AG04450 (cell line): ENCODE data around the gene SERPINA3. TPM values are rescaled to one million over a fixed set of nuclear protein-coding genes. Genes with fewer than 3 reads are reported as not detected.

Source experiments
- CTCF ChIA-PET: fragments of 300-600, 350-600 bp; formaldehyde crosslinking; extraction: SDS; loops from one replicate; lab custom pipeline; 2022; ENCODE audit warnings: antibody characterized with exemption, inconsistent platforms; lab: Charles Lee
- POLR2A ChIA-PET: fragments of 350-600 bp; formaldehyde crosslinking; extraction: SDS; loops from one replicate; lab custom pipeline; 2021; ENCODE audit warnings: antibody characterized with exemption, inconsistent platforms; lab: Yijun Ruan, JAX
- DNase-seq: peaks from one replicate; pipeline ENCODE4 v3.0.0-alpha.2; 2011; ENCODE audit warnings: low read depth, low spot score
- H3K27ac ChIP-seq: one replicate; pipeline ENCODE4 v1.5.1; 2012; ENCODE audit warnings: low read depth, low read length, control low read depth
- H3K27me3 ChIP-seq: one replicate; pipeline ENCODE4 v1.6.0; 2012; ENCODE audit warnings: low read length; ENCODE audit not compliant: control insufficient read depth, insufficient read depth
- H3K4me3 ChIP-seq: 2 replicates; pipeline ENCODE4 v1.5.1; 2011; ENCODE audit warnings: mild to moderate bottlenecking, low read depth, low read length, control low read depth
- H3K9me3 ChIP-seq: 2 replicates; pipeline ENCODE4 v1.5.1; 2012; ENCODE audit warnings: low read length; ENCODE audit not compliant: control insufficient read depth, insufficient read depth
- polyA plus RNA-seq: library from polyadenylated mRNA; depleted of rRNA; stranded (reverse); fragments of >200 nt; gene quantifications from 2 replicates; pipeline ENCODE4 v1.2.3, GENCODE V29; 2011
- TF ChIP-seq, protein P1 (sequence below): IDR thresholded peaks from 2 replicates; pipeline ENCODE4 v1.5.1; 2011; ENCODE audit warnings: low read depth, low read length, control low read depth, inconsistent platforms

The SERPINA3 gene
- polyA plus RNA-seq, 1 experiment = 1.8 TPM

DNA sequence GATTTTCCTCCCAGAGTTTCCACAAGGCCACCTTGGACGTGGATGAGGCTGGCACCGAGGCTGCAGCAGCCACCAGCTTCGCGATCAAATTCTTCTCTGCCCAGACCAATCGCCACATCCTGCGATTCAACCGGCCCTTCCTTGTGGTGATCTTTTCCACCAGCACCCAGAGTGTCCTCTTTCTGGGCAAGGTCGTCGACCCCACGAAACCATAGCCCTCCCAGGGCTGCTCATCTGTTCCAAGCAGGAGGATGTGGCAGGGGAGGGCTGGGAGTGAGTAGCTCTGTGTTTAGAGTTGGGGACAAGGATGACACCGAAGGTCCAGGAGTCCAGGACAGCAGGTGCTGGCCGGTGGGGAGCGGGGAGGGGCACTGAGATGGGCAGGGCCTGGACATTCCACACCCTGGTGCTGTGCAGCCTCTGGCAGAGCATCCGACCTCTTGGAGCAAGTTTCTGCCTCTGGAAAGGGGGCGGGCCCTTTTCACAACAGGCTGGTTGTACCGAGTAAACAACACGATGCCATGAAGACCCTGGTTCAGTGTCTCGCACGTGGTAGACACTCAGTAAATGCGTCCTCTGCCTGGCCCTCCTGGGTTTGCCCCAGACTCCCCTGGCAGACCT is 42.7 kb upstream of the SERPINA3 start:
- ChIA-PET CTCF (no interaction called here), POLR2A (no interaction called here)
- TF ChIP-seq, protein P1, sequence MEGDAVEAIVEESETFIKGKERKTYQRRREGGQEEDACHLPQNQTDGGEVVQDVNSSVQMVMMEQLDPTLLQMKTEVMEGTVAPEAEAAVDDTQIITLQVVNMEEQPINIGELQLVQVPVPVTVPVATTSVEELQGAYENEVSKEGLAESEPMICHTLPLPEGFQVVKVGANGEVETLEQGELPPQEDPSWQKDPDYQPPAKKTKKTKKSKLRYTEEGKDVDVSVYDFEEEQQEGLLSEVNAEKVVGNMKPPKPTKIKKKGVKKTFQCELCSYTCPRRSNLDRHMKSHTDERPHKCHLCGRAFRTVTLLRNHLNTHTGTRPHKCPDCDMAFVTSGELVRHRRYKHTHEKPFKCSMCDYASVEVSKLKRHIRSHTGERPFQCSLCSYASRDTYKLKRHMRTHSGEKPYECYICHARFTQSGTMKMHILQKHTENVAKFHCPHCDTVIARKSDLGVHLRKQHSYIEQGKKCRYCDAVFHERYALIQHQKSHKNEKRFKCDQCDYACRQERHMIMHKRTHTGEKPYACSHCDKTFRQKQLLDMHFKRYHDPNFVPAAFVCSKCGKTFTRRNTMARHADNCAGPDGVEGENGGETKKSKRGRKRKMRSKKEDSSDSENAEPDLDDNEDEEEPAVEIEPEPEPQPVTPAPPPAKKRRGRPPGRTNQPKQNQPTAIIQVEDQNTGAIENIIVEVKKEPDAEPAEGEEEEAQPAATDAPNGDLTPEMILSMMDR = no peak
- DNase-seq = no peak
- Histone ChIP-seq H3K9me3 (no peaks in the 10 kb centered on the region; the same call in 1 of the 2 replicates), H3K27ac (no peak overlapping the region), H3K4me3 (no peak overlapping the region), H3K27me3 (peaks cover 5% of the 10 kb centered on the region)

DNA sequence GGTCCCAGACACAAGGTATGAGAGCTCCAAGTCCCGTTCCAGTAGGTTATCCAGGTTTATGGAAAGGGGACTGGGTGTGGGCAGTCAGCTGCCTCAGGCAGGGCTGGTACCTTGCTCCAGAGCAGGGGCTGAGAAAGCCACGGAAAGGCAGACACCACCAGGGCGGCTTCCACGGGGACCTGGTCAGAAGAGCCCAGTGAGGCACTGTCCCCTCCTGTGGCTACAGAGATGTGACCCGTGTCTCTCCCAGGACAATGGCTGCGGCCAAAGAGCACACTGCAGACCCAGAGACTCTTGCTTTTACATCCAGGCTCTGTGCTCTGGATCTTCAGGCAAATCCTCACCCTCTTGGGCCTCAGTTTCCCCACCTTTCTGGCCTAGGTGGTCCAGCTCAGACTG is 42.2 kb upstream of the SERPINA3 start:
- CTCF ChIA-PET = interaction anchor here (1.4 kb wide), 1 partner anchor 20 kb away, joined by 3 read pairs; no protein-coding TSS in a partner anchor
- TF ChIP-seq, protein P1 = no peak

DNA sequence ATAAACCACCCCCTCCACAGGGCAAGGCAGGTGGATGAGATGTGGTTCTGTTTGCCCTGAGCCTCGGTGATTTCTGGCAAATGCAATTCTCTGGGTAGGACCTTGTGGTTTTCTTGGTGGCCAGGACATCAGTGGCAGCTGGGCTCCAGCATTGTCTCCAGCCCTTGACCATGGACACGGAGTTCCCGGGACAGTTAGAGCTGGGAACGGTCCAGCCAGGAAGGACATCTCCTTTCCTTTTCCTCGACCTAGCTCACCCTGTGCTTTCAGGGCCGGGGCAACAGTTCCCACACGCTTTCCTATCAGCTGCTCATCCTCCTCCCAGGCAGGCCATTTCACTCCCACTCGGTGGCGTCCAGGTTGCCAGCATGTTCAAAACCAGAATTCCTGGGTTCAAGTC is 41.8 kb upstream of the SERPINA3 start:
- no peak overlapping the region for H3K27ac ChIP-seq
- ChIA-PET POLR2A (no interaction called here), CTCF (interaction anchor here (1.4 kb wide), 1 partner anchor 20 kb away, joined by 3 read pairs; no protein-coding TSS in a partner anchor)
- peaks cover 3% of the 10 kb centered on the region for H3K27me3 ChIP-seq
- DNase-seq = no peak
- TF ChIP-seq, protein P1 = no peak
- H3K4me3 ChIP-seq = no peak overlapping the region
- no peaks in the 10 kb centered on the region; the same call in 1 of the 2 replicates for H3K9me3 ChIP-seq

More for the DNA sequence above, 42.2 kb upstream of the SERPINA3 start:
- POLR2A ChIA-PET = no interaction called here
- no peak for DNase-seq
- H3K27me3 ChIP-seq = peaks cover 3% of the 10 kb centered on the region
- H3K9me3 ChIP-seq = no peaks in the 10 kb centered on the region; the same call in 1 of the 2 replicates
- H3K27ac ChIP-seq = no peak overlapping the region
- no peak overlapping the region for H3K4me3 ChIP-seq

DNA sequence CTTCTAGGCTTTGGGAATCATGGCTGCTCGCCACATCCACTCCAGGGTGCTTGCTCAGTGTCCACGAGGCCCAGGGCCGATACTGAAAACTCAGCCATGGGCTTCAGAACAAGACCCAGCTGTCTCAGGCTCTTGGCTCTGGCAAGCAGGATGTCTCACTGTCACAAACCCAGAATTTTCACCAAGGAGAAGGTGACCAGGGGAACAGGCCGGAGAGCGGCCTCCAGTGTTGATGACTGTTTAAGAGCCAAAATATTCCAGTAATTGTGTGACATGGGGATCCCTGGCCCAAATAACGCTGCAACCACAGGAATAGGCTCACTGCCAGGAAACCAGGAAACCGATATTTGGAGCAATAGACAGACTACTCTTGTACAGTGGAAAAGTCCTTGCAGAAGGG is 40.8 kb upstream of the SERPINA3 start:
- ChIA-PET POLR2A (no interaction called here), CTCF (interaction anchor here (1.1 to 1.4 kb wide), 2 partner anchors 21 to 85 kb away, joined by 3 read pairs; no protein-coding TSS in a partner anchor)
- no peak overlapping the region for H3K4me3 ChIP-seq
- H3K9me3 ChIP-seq = no peaks in the 10 kb centered on the region; the same call in 1 of the 2 replicates
- TF ChIP-seq, protein P1 = no peak
- H3K27me3 ChIP-seq = peaks cover 3% of the 10 kb centered on the region
- H3K27ac ChIP-seq = no peak overlapping the region
- no peak for DNase-seq

DNA sequence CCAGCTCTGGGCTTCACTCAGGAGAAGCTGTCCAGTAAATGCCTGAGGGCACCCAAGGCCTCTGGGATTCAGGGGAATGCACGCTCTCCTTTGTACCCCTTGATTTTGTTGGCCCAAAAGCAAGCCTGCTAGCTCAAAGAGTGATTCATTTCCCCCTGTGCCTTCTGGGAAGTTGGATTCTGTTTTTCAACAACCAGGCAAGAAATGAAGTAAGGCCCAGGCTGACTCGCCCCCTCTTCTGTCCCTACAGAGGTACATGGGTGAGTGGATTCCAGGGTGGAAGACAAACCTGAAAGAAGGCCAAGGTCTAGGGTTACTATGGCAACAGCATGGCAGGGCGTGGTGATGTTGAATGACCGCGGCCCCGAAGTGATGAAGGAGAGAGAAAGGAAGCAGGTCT is 40.2 kb upstream of the SERPINA3 start:
- CTCF ChIA-PET = interaction anchor here (1.1 kb wide), 1 partner anchor 86 kb away, joined by 3 read pairs; no protein-coding TSS in a partner anchor
- no peak for DNase-seq
- peaks cover 3% of the 10 kb centered on the region for H3K27me3 ChIP-seq
- POLR2A ChIA-PET = no interaction called here
- H3K4me3 ChIP-seq = no peak overlapping the region
- no peaks in the 10 kb centered on the region; the same call in 1 of the 2 replicates for H3K9me3 ChIP-seq
- no peak overlapping the region for H3K27ac ChIP-seq
- TF ChIP-seq, protein P1 = no peak
